Adrenal gland (tissue), 5 donors: ENCODE data around the gene PYCR2.

Source experiments
- POLR2A ChIP-seq, 2 donors: fragments of 450-650 bp; IDR thresholded peaks; one replicate each; pipeline ENCODE4 v1.6.1; 2017; ENCODE audit warnings: antibody characterized with exemption in 2 of 2, mild to moderate bottlenecking in 2 of 2, moderate library complexity in 1 of 2
- TF ChIP-seq, protein P1 (sequence below), 6 experiments: fragments of 450-650 bp in 4 of 6; fragments of 200-600 bp in 2 of 6; sonication (generic) in 1 of 6; IDR thresholded peaks; 1 replicate in 5 of 6; 2 replicates in 1 of 6; pipeline versions ENCODE4 v1.5.1 to v1.8.0; 2016 to 2021; ENCODE audit warnings: antibody characterized with exemption in 6 of 6, mild to moderate bottlenecking in 2 of 6, moderate library complexity in 1 of 6
- donor health status: DM: no; HTN: no; CAD: no.

DNA sequence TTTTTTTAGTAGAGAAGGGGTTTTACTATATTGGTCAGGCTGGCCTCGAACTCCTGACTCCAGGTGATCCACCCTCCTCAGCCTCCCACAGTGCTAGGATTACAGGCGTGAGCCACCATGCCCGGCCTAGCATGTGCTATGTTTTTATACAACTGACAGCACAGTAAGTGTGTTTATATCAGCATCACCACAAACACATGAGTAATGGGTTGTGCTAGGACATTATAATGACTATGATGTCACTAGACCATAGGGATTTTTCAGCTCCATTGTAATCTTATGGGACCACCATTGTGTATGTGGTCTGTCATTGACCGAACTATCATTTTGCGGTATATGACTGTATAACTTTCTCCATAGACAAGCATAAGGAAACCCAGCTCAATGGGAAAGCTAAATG lies 10.7 kb upstream of the PYCR2 start:
- TF ChIP-seq, protein P1, sequence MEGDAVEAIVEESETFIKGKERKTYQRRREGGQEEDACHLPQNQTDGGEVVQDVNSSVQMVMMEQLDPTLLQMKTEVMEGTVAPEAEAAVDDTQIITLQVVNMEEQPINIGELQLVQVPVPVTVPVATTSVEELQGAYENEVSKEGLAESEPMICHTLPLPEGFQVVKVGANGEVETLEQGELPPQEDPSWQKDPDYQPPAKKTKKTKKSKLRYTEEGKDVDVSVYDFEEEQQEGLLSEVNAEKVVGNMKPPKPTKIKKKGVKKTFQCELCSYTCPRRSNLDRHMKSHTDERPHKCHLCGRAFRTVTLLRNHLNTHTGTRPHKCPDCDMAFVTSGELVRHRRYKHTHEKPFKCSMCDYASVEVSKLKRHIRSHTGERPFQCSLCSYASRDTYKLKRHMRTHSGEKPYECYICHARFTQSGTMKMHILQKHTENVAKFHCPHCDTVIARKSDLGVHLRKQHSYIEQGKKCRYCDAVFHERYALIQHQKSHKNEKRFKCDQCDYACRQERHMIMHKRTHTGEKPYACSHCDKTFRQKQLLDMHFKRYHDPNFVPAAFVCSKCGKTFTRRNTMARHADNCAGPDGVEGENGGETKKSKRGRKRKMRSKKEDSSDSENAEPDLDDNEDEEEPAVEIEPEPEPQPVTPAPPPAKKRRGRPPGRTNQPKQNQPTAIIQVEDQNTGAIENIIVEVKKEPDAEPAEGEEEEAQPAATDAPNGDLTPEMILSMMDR (IDR thresholded peaks at IDR 0.05): no peak
- TF ChIP-seq POLR2A (IDR thresholded peaks at IDR 0.05): no peak
